ENCODE results near the gene RHOA.
"Not testable (repeated sequence)": the region's sequence is repeated elsewhere in the genome, so short reads cannot be mapped to it uniquely, and the experiment has no call there.

The RHOA gene

GRCh38 chr3:49339581-49339940, 72.2 kb downstream of the RHOA start:
- no peaks in the 10 kb centered on the region for H3K27me3 ChIP-seq (replicated peaks; ENCODE audit: control insufficient read depth, insufficient read depth, low read length)
- H3K36me3 ChIP-seq (ENCODE audit: control insufficient read depth, insufficient read depth, low read length) = peaks cover 3% of the 10 kb centered on the region
- TF ChIP-seq, protein P1, sequence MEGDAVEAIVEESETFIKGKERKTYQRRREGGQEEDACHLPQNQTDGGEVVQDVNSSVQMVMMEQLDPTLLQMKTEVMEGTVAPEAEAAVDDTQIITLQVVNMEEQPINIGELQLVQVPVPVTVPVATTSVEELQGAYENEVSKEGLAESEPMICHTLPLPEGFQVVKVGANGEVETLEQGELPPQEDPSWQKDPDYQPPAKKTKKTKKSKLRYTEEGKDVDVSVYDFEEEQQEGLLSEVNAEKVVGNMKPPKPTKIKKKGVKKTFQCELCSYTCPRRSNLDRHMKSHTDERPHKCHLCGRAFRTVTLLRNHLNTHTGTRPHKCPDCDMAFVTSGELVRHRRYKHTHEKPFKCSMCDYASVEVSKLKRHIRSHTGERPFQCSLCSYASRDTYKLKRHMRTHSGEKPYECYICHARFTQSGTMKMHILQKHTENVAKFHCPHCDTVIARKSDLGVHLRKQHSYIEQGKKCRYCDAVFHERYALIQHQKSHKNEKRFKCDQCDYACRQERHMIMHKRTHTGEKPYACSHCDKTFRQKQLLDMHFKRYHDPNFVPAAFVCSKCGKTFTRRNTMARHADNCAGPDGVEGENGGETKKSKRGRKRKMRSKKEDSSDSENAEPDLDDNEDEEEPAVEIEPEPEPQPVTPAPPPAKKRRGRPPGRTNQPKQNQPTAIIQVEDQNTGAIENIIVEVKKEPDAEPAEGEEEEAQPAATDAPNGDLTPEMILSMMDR (IDR thresholded peaks at IDR 0.05; ENCODE audit: insufficient read depth, low read length, poor library complexity, severe bottlenecking) = no peak
- no peak for DNase-seq (ENCODE audit: extremely low read depth, insufficient read length)
- H3K4me3 ChIP-seq (replicated peaks; ENCODE audit: low read depth, low read length) = peak overlapping the region; percentile 98

DNA sequence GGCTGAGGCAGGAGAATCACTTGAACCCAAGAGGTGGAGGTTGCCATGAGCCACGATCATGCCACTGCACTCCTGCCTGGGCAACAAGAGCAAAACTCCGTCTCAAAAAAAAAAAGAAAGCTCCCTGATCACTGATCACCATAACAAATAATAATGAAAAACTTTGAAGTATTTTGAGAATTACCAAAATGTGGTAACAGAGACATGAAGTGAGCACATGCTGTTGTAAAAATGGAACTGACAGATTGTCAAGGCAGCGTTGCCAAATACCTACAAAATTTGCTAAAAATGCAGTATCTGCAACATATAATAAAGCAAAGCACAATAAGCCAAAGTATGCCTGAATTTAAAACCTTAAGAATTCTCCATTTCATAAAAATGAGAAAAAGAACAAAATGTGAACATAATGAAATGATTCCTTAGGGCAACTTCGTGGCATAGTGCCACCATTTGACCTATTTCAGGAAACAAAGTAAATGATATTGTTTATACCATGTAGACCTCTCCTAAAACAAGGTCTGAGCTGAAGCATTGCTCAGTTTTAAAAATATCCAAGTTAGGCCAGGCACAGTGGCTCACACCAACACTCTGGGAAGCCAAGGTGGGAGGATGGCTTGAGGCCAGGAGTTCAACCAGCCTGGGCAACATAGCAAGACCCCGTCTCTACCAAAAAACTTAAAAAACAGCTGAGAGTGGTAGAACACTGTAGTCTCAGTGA, 77.7 kb downstream of the RHOA start:
- TF ChIP-seq, protein P1 (IDR thresholded peaks at IDR 0.05; ENCODE audit: insufficient read depth, low read length, poor library complexity, severe bottlenecking) = no peak
- peaks cover 19% of the 10 kb centered on the region for H3K36me3 ChIP-seq (ENCODE audit: control insufficient read depth, insufficient read depth, low read length)
- H3K27me3 ChIP-seq (replicated peaks; ENCODE audit: control insufficient read depth, insufficient read depth, low read length) = no peaks in the 10 kb centered on the region
- H3K4me3 ChIP-seq (replicated peaks; ENCODE audit: low read depth, low read length) = no peak overlapping the region
- DNase-seq (ENCODE audit: extremely low read depth, insufficient read length) = no peak

- peaks cover 20% of the 10 kb centered on the region for H3K36me3 ChIP-seq (ENCODE audit: control insufficient read depth, insufficient read depth, low read length)
Observed at GRCh38 chr3:49333091-49333490, 78.7 kb downstream of the RHOA start.

DNA sequence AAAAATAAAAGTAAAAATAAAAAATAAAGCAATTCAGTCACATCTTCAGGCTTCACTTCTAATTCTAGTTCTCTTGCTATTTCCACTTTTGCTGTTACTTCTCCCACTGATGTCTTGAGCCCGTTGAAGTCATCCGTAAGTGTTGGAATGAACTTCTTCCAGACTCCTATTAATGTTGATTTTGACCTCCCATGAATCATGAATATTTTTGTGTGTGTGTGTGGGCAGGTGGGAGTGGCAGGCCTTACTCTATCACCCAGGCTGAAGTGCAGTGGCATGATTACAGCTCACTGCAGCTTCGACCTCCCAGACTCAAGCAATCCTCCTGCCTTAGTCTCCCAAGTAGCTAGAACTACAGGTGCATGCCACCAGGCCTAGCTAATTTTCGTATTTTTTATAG, 82.6 kb downstream of the RHOA start:
- TF ChIP-seq, protein P1 (IDR thresholded peaks at IDR 0.05; ENCODE audit: insufficient read depth, low read length, poor library complexity, severe bottlenecking) = no peak
- no peaks in the 10 kb centered on the region for H3K27me3 ChIP-seq (replicated peaks; ENCODE audit: control insufficient read depth, insufficient read depth, low read length)
- no peak for DNase-seq (ENCODE audit: extremely low read depth, insufficient read length)
- peaks cover 31% of the 10 kb centered on the region for H3K36me3 ChIP-seq (ENCODE audit: control insufficient read depth, insufficient read depth, low read length)
- H3K4me3 ChIP-seq (replicated peaks; ENCODE audit: low read depth, low read length) = no peak overlapping the region

More at GRCh38 chr3:49333091-49333490, 78.7 kb downstream of the RHOA start:
- Histone ChIP-seq H3K27me3 (replicated peaks; ENCODE audit: control insufficient read depth, insufficient read depth, low read length) (no peaks in the 10 kb centered on the region), H3K4me3 (replicated peaks; ENCODE audit: low read depth, low read length) (no peak overlapping the region)
- DNase-seq (ENCODE audit: extremely low read depth, insufficient read length) = no peak
- TF ChIP-seq, protein P1 (IDR thresholded peaks at IDR 0.05; ENCODE audit: insufficient read depth, low read length, poor library complexity, severe bottlenecking) = no peak

DNA sequence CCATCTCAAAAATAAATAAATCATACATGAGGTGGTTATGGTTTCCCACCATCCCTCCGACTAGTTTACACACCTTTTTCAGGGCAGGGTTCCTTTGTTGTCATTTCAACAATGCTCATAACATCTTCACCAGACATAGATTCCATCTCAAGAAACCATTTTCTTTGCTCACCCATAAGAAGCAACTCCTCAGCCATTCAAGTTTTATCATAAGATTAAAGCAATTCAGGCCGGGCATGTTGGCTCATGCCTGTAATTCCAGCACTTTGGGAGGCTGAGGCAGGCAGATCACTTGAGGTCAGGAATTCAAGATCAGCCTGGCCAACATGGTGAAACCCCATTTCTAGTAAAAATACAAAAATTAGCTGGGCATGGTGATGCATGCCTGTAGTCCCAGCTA, 83.4 kb downstream of the RHOA start:
- H3K27me3 ChIP-seq (replicated peaks; ENCODE audit: control insufficient read depth, insufficient read depth, low read length); DNase-seq (ENCODE audit: extremely low read depth, insufficient read length); H3K4me3 ChIP-seq (replicated peaks; ENCODE audit: low read depth, low read length): not testable (repeated sequence)
- peaks cover 30% of the 10 kb centered on the region for H3K36me3 ChIP-seq (ENCODE audit: control insufficient read depth, insufficient read depth, low read length)

DNA sequence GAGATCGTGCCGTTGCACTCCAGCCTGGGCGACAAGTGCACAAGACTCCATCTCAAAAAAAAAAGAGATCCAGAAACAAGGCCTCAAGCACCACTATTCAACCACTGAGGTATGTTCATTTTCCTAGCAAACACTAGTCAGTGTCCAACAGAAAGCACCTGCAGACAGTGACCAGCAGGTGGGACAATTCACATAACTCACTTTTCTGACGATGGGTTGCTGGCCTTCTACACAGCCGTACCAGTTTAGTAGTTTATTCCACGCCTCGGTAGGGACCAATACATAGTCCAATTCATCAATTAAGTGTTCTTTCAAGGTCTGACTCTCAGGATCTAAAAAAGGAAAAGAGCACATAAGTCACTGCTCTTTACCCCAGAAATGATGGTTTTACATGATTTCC, 84.3 kb downstream of the RHOA start:
- H3K4me3 ChIP-seq (replicated peaks; ENCODE audit: low read depth, low read length) = no peak overlapping the region
- TF ChIP-seq, protein P1 (IDR thresholded peaks at IDR 0.05; ENCODE audit: insufficient read depth, low read length, poor library complexity, severe bottlenecking) = peak; percentile 3
- H3K27me3 ChIP-seq (replicated peaks; ENCODE audit: control insufficient read depth, insufficient read depth, low read length) = no peaks in the 10 kb centered on the region
- peaks cover 32% of the 10 kb centered on the region for H3K36me3 ChIP-seq (ENCODE audit: control insufficient read depth, insufficient read depth, low read length)
- no peak for DNase-seq (ENCODE audit: extremely low read depth, insufficient read length)

Measured in GM06990 (cell line).